Natural killer cell (primary cell): ENCODE measurements around the gene ZNF770. TPM values are rescaled to one million over a fixed set of nuclear protein-coding genes. Genes with fewer than 3 reads are reported as not detected.
"Not testable (repeated sequence)": the region's sequence is repeated elsewhere in the genome, so short reads cannot be mapped to it uniquely, and the experiment has no call there.

Experiments
- ATAC-seq, 3 donors: fragments of 150-1000 bp in 2 of 3; fragments of 200-7000 bp in 1 of 3; cut with Tn5 transposase; 1 replicate in 1 of 3; 2 replicates in 2 of 3; pipeline ENCODE4 v1.10.0; 2021; ENCODE audit warnings: mild to moderate bottlenecking in 2 of 3, moderate library complexity in 2 of 3
- DNase-seq, 2 donors: peaks; one replicate each; pipeline versions ENCODE4 v3.0.0 to v3.0.0-alpha.2; 2013 to 2021; ENCODE audit warnings: mixed read lengths in 1 of 2
- H3K27ac ChIP-seq: one replicate; pipeline ENCODE4 v1.5.1; 2013; ENCODE audit warnings: mild to moderate bottlenecking, low read length
- H3K27me3 ChIP-seq: one replicate; pipeline ENCODE4 v1.6.1; 2013; ENCODE audit warnings: low read length; ENCODE audit not compliant: control insufficient read depth, insufficient read depth
- H3K36me3 ChIP-seq: one replicate; pipeline ENCODE4 v1.6.1; 2013; ENCODE audit warnings: low read length; ENCODE audit not compliant: control insufficient read depth, insufficient read depth
- H3K4me1 ChIP-seq: one replicate; pipeline ENCODE4 v1.6.1; 2013; ENCODE audit warnings: low read length; ENCODE audit not compliant: control insufficient read depth, insufficient read depth
- H3K4me3 ChIP-seq: one replicate; pipeline ENCODE4 v1.5.1; 2013; ENCODE audit warnings: low read length
- H3K9me3 ChIP-seq: one replicate; pipeline ENCODE4 v1.6.1; 2013; ENCODE audit warnings: low read length; ENCODE audit not compliant: control insufficient read depth, insufficient read depth
- H3K27ac Mint-ChIP-seq, 2 donors: one replicate each; pipeline ENCODE4 v1.8.0; 2022; ENCODE audit warnings: mild to moderate bottlenecking in 2 of 2, mixed read lengths in 2 of 2, moderate library complexity in 1 of 2
- H3K27me3 Mint-ChIP-seq, 2 donors: one replicate each; pipeline ENCODE4 v1.8.0; 2022; ENCODE audit warnings: low read depth in 2 of 2, mixed read lengths in 2 of 2
- H3K36me3 Mint-ChIP-seq: one replicate; pipeline ENCODE4 v1.8.0; 2022; ENCODE audit warnings: mixed read lengths
- H3K4me1 Mint-ChIP-seq, 2 donors: one replicate each; pipeline ENCODE4 v1.8.0; 2022; ENCODE audit warnings: mixed read lengths in 2 of 2
- H3K4me3 Mint-ChIP-seq: one replicate; pipeline ENCODE4 v1.8.0; 2022; ENCODE audit warnings: mild to moderate bottlenecking, moderate library complexity, mixed read lengths
- H3K9me3 Mint-ChIP-seq, 2 donors: one replicate each; pipeline ENCODE4 v1.8.0; 2022; ENCODE audit warnings: mixed read lengths in 2 of 2
- CTCF ChIP-seq: fragments of 200-600 bp; IDR thresholded peaks from one replicate; pipeline ENCODE4 v1.8.0; 2022; ENCODE audit warnings: antibody characterized with exemption
- WGBS: methylation state at CpG from one replicate; pipeline ENCODE4 v1.1.7; 2013; ENCODE audit warnings: missing lambda C conversion rate; ENCODE audit not compliant: insufficient coverage; 5-methylcytosine and 5-hydroxymethylcytosine counted together
- intact Hi-C: fragments of 100-400 bp; cut with micrococcal nuclease; formaldehyde crosslinking; loops from one replicate; pipeline ENCODE4 v1.14.2; 2022
- total RNA-seq, 4 donors: library from RNA; stranded (reverse); fragments of 120-200 nt in 1 of 4; gene quantifications; one replicate each; pipeline versions ENCODE4 v1.2.3 to v1.2.4, GENCODE V29; 2013 to 2022

Gene ZNF770
- total RNA-seq, 3 donors from 2014 or later (not counting 1 experiment from before 2014, with no cell fraction given) = 26.4 to 35.3 (median 30.1) TPM

GRCh38 chr15:34984889-34985630, 3.0 kb downstream of the ZNF770 start:
- peak overlapping the region; percentile 56 for H3K4me3 Mint-ChIP-seq
- no peak overlapping the region for H3K27ac ChIP-seq
- peak in 1 of 2 donors; percentile 37 for DNase-seq
- H3K27me3 ChIP-seq = no peaks in the 10 kb centered on the region
- peaks cover 22 to 30% of the 10 kb centered on the region in 2 donors for H3K4me1 Mint-ChIP-seq
- H3K9me3 ChIP-seq = no peaks in the 10 kb centered on the region
- 79% methylated on average over 9 of the region's 9 CpGs for WGBS
- H3K27ac Mint-ChIP-seq = peak overlapping the region in 1 of 2 donors; percentile 31
- H3K4me1 ChIP-seq = peaks cover 16% of the 10 kb centered on the region
- H3K27me3 Mint-ChIP-seq = no peaks in the 10 kb centered on the region
- intact Hi-C loops = no loop called here
- no peak for TF ChIP-seq CTCF
- H3K9me3 Mint-ChIP-seq = no peaks in the 10 kb centered on the region
- no peak for ATAC-seq
- no peak overlapping the region for H3K4me3 ChIP-seq
- H3K36me3 Mint-ChIP-seq = no peaks in the 10 kb centered on the region
- peaks cover 23% of the 10 kb centered on the region for H3K36me3 ChIP-seq

- Histone ChIP-seq H3K4me3 (no peak overlapping the region), H3K27me3 (no peaks in the 10 kb centered on the region), H3K9me3 (no peaks in the 10 kb centered on the region), H3K4me1 (no peaks in the 10 kb centered on the region), H3K27ac (no peak overlapping the region), H3K36me3 (peaks cover 8% of the 10 kb centered on the region)
- Mint-ChIP-seq H3K27ac (no peak overlapping the region), H3K9me3 (no peaks in the 10 kb centered on the region), H3K36me3 (no peaks in the 10 kb centered on the region), H3K4me1 (peaks cover 0 to 6% of the 10 kb centered on the region in 2 donors), H3K27me3 (no peaks in the 10 kb centered on the region), H3K4me3 (no peak overlapping the region)
- intact Hi-C loops = no loop called here
- 38% methylated on average over 2 of the region's 2 CpGs for WGBS
- DNase-seq (no peak), ATAC-seq (no peak)
- TF ChIP-seq CTCF = no peak
These were observed 11.3 kb downstream of the ZNF770 start for GRCh38 chr15:34976743-34977142.

GRCh38 chr15:34976073-34976472, 12.0 kb downstream of the ZNF770 start:
- Histone ChIP-seq H3K4me3 (no peak overlapping the region), H3K27ac (no peak overlapping the region), H3K27me3 (no peaks in the 10 kb centered on the region), H3K9me3 (no peaks in the 10 kb centered on the region), H3K4me1 (no peaks in the 10 kb centered on the region), H3K36me3 (peaks cover 2% of the 10 kb centered on the region)
- no peak overlapping the region for H3K27ac Mint-ChIP-seq
- no peak for TF ChIP-seq CTCF
- intact Hi-C loops = no loop called here
- ATAC-seq (no peak), DNase-seq (no peak)
- H3K36me3 Mint-ChIP-seq = no peaks in the 10 kb centered on the region
- H3K4me3 Mint-ChIP-seq = no peak overlapping the region
- H3K4me1 Mint-ChIP-seq = peaks cover 0 to under 1% of the 10 kb centered on the region in 2 donors
- no peaks in the 10 kb centered on the region for H3K27me3 Mint-ChIP-seq
- WGBS = 100% methylated on average over 2 of the region's 2 CpGs
- no peaks in the 10 kb centered on the region for H3K9me3 Mint-ChIP-seq

- Mint-ChIP-seq H3K4me3 (no peak overlapping the region), H3K4me1 (peaks cover 14 to 15% of the 10 kb centered on the region in 2 donors), H3K36me3 (no peaks in the 10 kb centered on the region), H3K27ac (no peak overlapping the region), H3K9me3 (no peaks in the 10 kb centered on the region), H3K27me3 (no peaks in the 10 kb centered on the region)
- no peak overlapping the region for H3K27ac ChIP-seq
- H3K36me3 ChIP-seq = no peaks in the 10 kb centered on the region
- DNase-seq = no peak
- H3K9me3 ChIP-seq = no peaks in the 10 kb centered on the region
- no peak overlapping the region for H3K4me3 ChIP-seq
- intact Hi-C loops = no loop called here
- no peak for ATAC-seq
- TF ChIP-seq CTCF = no peak
- WGBS = 87% methylated on average over 2 of the region's 2 CpGs
- H3K4me1 ChIP-seq = peaks cover 11% of the 10 kb centered on the region
- no peaks in the 10 kb centered on the region for H3K27me3 ChIP-seq
These were observed 14.6 kb downstream of the ZNF770 start for GRCh38 chr15:34973512-34973911.

GRCh38 chr15:34970098-34970643, 17.9 kb downstream of the ZNF770 start:
- H3K27me3 ChIP-seq, H3K36me3 ChIP-seq, DNase-seq, H3K9me3 Mint-ChIP-seq, ATAC-seq, H3K9me3 ChIP-seq, H3K27me3 Mint-ChIP-seq, intact Hi-C loops, H3K36me3 Mint-ChIP-seq: not testable (repeated sequence)
- 75% methylated on average over 21 of the region's 21 CpGs for WGBS
- peaks cover 44 to 45% of the 10 kb centered on the region in 2 donors for H3K4me1 Mint-ChIP-seq
- H3K4me3 ChIP-seq = peak overlapping the region; percentile 85
- peak overlapping the region; percentile 8 for H3K27ac ChIP-seq
- H3K4me3 Mint-ChIP-seq = peak overlapping the region; percentile 100
- H3K4me1 ChIP-seq = peaks cover 19% of the 10 kb centered on the region
- H3K27ac Mint-ChIP-seq = peak overlapping the region; percentile 95 to 97
